Fibroblast of pulmonary artery (primary cell): Measurements from ENCODE around the gene ZNF598.

ENCODE experiments used
- DNase-seq: peaks from one replicate; pipeline ENCODE4 v3.0.0-alpha.2; 2010; ENCODE audit warnings: low read depth
- H3K4me3 ChIP-seq: replicated peaks from 2 replicates; pipeline ENCODE4 v1.5.1; 2011; ENCODE audit warnings: low read depth, mild to moderate bottlenecking, control low read depth, low read length, moderate library complexity
- TF ChIP-seq, protein P1 (sequence below): IDR thresholded peaks from 2 replicates; pipeline ENCODE4 v1.5.1; 2011; ENCODE audit warnings: mild to moderate bottlenecking, control low read depth, low read length, inconsistent platforms; ENCODE audit errors: missing control alignments

Gene ZNF598

DNA sequence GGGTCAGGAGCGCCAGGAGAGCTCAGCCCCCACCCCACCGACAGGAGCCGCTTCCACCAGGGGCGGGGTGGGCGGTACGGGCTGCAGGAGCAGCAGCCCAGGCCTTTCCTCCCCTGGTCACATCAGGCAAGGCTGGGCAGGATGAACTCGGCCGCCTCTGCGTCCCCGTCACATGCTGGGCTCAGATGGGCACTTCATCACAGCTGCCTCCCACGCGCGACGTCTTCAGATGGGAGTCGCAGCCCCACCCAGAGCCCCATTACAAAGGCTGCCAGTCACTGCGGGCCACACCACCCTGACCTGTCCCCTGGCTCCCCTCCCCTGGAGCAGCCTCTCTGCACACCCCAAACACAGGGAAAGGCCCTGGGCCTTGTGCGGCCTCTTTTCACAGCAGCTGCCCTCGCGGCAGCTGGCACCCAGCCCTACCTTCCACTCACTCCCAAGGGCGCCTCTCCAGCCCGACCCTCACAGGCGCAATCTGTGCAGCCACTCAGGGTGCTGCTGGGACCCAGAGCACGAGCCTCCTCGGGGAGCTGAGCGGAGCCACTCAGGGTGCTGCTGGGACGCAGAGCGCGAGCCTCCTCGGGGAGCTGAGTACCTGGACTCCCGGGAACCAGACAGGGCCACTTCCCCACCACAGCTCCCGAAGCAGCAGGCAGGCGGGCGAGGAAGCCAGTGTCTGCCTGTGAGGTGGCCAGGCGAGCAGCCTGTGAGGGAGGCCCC, 4.7 kb downstream of the ZNF598 start:
- H3K4me3 ChIP-seq: no peak overlapping the region
- no peak for DNase-seq

DNA sequence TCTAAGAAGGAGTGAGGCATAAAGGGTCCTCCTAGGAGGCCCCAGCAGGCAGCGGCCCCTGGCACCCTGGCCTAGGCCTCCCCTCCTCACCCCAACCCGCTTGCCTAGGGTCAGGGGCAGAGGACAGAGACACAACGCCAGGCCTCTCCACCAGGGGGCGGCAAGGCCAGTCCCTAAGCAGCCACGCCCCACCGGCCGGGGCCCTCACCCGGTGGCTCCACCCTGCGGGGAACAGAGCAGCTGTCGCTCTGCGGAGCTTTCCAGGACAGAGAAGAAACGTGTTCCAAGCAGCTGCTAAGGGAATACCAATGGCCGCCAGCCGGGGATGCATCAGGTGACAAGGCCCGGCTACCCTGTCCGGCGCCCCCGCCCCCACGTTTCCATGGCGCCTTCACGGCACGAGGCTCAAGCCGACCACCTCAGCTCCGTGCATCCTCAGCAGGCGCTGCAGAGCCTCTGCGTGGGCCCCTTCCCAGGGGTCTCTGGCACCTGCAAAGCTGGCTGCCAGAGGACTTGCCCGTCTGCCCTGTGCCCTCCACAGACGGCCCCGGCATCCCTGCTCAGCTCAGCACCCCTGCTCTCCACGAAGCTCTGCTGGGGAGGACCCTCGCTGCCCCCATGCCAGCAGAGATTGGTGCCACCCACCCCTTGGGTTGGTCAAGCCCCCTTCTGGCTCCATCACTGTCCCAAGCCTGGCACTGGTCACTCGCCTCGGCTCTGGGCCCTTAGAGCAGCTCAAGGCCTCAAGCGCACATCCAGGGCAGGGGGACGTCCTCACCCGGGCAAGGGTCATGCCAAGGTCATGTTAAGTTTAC, 5.6 kb downstream of the ZNF598 start:
- H3K4me3 ChIP-seq: no peak overlapping the region
- TF ChIP-seq, protein P1, sequence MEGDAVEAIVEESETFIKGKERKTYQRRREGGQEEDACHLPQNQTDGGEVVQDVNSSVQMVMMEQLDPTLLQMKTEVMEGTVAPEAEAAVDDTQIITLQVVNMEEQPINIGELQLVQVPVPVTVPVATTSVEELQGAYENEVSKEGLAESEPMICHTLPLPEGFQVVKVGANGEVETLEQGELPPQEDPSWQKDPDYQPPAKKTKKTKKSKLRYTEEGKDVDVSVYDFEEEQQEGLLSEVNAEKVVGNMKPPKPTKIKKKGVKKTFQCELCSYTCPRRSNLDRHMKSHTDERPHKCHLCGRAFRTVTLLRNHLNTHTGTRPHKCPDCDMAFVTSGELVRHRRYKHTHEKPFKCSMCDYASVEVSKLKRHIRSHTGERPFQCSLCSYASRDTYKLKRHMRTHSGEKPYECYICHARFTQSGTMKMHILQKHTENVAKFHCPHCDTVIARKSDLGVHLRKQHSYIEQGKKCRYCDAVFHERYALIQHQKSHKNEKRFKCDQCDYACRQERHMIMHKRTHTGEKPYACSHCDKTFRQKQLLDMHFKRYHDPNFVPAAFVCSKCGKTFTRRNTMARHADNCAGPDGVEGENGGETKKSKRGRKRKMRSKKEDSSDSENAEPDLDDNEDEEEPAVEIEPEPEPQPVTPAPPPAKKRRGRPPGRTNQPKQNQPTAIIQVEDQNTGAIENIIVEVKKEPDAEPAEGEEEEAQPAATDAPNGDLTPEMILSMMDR: peak; percentile 89
- peak; percentile 84 for DNase-seq

More for the DNA sequence above, 4.7 kb downstream of the ZNF598 start:
- TF ChIP-seq, protein P1: no peak

DNA sequence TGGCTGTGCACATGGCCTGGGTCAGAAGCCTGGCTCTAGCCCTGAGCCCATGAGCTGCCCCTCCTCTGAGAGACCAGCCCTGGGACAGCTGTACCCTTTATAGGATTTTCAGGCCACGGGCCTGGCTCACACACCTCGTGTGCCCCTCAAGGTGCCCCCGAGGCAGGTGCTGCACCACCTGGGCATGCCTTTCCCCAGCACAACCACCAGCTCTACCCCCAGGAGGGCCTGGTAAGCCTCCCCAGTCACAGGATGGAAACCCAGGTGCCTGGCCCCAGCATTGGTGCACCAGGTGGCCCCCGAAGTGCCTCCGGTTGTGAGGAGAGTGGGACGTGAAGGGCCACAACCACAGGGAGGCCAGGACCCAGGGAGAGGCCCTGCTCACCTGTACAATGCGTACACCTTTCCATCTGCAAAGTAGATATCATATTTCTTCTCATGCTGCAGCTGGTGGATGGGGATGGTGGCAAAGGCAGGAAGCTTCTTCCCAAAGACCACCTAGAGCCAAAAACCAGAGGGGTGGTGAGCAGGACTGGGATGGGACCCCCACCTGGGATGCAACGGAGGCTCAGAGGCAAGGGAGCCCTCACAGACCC, 6.3 kb downstream of the ZNF598 start:
- TF ChIP-seq, protein P1: no peak
- no peak overlapping the region for H3K4me3 ChIP-seq
- no peak for DNase-seq

DNA sequence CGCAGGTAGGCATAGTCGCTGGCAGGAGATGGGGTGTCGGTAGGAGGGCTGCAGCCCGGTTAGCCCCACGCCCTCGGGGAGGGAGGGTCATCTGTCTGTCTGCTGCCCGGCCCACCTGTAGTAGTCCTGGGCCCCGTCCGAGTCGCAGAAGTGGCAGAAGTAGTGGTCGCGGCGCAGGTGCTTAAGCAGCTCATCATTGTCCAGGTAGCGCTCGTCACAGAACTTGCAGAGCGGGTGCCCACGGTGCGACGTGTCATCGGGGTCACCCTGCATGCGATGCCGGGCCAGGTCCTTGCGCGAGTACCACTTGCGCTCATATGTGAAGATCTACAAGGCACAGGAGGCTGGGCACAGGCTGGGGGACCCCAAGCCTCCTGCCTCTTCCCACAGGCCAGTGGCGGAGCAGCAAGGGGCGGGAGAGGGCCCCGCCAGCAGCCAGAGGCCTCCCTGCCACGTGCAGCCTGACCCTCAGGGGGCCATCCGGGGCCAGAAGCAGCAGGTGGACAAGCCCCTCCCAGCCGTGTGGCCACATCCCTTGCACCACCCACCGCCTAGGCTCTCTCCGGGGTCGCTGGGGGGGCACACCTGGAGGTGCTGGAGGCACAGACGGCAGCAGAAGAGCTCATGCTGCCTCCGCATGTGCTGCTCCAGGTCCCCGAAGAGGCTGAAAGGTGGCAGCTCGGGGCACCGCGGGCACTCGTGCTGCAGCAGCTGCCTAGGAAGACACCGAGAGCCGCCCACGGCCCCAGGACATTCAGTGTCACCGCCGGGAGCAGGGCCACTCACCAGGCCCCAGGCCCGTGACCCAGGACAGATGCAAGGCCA, 7.0 kb downstream of the ZNF598 start:
- TF ChIP-seq, protein P1: no peak

DNA sequence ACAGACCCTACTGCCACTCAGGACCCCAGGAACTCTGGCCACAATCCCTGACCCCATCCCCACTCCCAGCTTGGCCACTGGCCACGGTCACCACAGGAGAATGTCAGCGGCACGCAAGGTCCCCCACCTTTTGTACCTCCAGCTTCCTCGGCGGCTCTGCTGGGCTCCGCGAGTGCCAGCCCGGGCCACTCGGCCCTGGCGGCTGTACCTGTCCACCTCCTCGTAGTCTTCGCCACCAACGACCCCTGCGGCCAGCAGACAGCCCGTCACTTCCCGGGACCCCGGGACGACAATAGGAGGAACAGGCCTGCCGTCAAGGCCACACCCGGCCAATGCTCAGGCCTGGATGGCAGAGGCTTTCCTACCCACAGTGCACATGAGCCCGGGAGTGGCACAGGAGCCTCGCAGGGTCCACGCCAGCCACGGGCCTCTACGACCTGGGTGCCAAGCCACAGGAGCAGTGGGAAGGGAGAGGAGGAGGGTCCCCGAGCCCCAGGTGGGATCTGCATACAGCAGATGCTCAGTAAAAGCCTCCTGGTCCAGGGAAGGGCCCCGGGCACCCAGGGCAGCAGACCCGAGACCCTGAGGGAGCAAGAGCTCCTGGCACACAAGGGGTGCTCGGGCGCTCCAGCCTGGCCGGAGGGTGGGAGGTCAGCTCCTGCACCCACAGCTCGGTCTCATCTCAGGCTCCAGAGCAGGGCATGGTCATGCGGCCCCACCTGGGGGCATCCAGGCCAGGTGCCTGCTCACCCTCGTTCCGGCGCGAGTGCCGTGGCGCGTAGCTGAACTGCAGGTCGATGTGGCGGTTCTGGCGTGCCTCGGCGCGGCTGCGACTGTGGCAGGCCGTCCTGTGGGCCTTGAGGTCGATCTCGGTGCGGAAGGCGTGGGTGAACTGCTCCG, 7.9 kb downstream of the ZNF598 start:
- TF ChIP-seq, protein P1: no peak
- DNase-seq: no peak

More for the DNA sequence above, 7.0 kb downstream of the ZNF598 start:
- no peak overlapping the region for H3K4me3 ChIP-seq
- DNase-seq: no peak

More for the DNA sequence above, 7.9 kb downstream of the ZNF598 start:
- no peak overlapping the region for H3K4me3 ChIP-seq
